CMK (cell line): ENCODE measurements around the gene CAPZB.

Experiments used
- DNase-seq: peaks from one replicate; pipeline ENCODE4 v3.0.0-alpha.2; 2010; ENCODE audit warnings: low read depth

CAPZB gene

GRCh38 chr1:19346026-19346425, 139.3 kb downstream of the CAPZB start:
- no peak for DNase-seq

- DNase-seq, result no peak
Observed at GRCh38 chr1:19345391-19345790, 139.9 kb downstream of the CAPZB start.

GRCh38 chr1:19344831-19345230, 140.5 kb downstream of the CAPZB start:
- DNase-seq, result no peak

- no peak for DNase-seq
Observed at GRCh38 chr1:19344372-19344810, 140.9 kb downstream of the CAPZB start.

- DNase-seq, result no peak
Observed at GRCh38 chr1:19343617-19344350, 141.6 kb downstream of the CAPZB start.

- no peak for DNase-seq
Observed at GRCh38 chr1:19342894-19343616, 142.3 kb downstream of the CAPZB start.

- no peak for DNase-seq
Observed at GRCh38 chr1:19342062-19342750, 143.1 kb downstream of the CAPZB start.

- peak; percentile 53 for DNase-seq
Observed at GRCh38 chr1:19341201-19342061, 143.9 kb downstream of the CAPZB start.

GRCh38 chr1:19340387-19340937, 144.9 kb downstream of the CAPZB start:
- DNase-seq, result no peak

- DNase-seq, result no peak
Observed at GRCh38 chr1:19339214-19339861, 146.0 kb downstream of the CAPZB start.

GRCh38 chr1:19338323-19338762, 147.0 kb downstream of the CAPZB start:
- DNase-seq, result no peak

- DNase-seq, result no peak
Observed at GRCh38 chr1:19337289-19337688, 148.1 kb downstream of the CAPZB start.

- no peak for DNase-seq
Observed at GRCh38 chr1:19336543-19336942, 148.8 kb downstream of the CAPZB start.

GRCh38 chr1:19333587-19334354, 151.6 kb downstream of the CAPZB start:
- no peak for DNase-seq

GRCh38 chr1:19332832-19333231, 152.5 kb downstream of the CAPZB start:
- DNase-seq, result no peak

GRCh38 chr1:19331262-19331878, 154.0 kb downstream of the CAPZB start:
- no peak for DNase-seq

- no peak for DNase-seq
Observed at GRCh38 chr1:19330449-19331135, 154.7 kb downstream of the CAPZB start.

- DNase-seq, result no peak
Observed at GRCh38 chr1:19329611-19330010, 155.7 kb downstream of the CAPZB start.

GRCh38 chr1:19329188-19329587, 156.2 kb downstream of the CAPZB start:
- DNase-seq, result no peak
